DND-41 (cell line): ENCODE results near the gene CDC26.

Experiments used
- ATAC-seq: fragments of 200-7000 bp; cut with Tn5 transposase; 3 replicates; pipeline ENCODE4 v1.9.1; 2021; ENCODE audit warnings: low read depth; ENCODE audit not compliant: insufficient read depth
- DNase-seq: peaks from one replicate; pipeline ENCODE4 v3.0.0-alpha.2; 2020
- H2AFZ ChIP-seq: 2 replicates; pipeline ENCODE4 v1.6.0; 2012; ENCODE audit warnings: low read depth, low read length
- H3K27ac ChIP-seq: 2 replicates; pipeline ENCODE4 v1.5.1; 2012; ENCODE audit warnings: low read length, inconsistent platforms
- H3K27me3 ChIP-seq: fragments of 200-600 bp; sonication (generic); 2 replicates; pipeline ENCODE4 v1.6.0; 2012; ENCODE audit warnings: low read length, mild to moderate bottlenecking, inconsistent platforms; ENCODE audit not compliant: insufficient read depth, poor library complexity
- H3K36me3 ChIP-seq: 2 replicates; pipeline ENCODE4 v1.5.1; 2012; ENCODE audit warnings: low read length, inconsistent platforms; ENCODE audit not compliant: insufficient read depth
- H3K4me1 ChIP-seq: 2 replicates; pipeline ENCODE4 v1.5.1; 2012; ENCODE audit warnings: mild to moderate bottlenecking, low read length; ENCODE audit not compliant: insufficient read depth
- H3K4me2 ChIP-seq: 2 replicates; pipeline ENCODE4 v1.6.0; 2012; ENCODE audit warnings: mild to moderate bottlenecking, moderate library complexity, low read length, inconsistent platforms; ENCODE audit not compliant: insufficient read depth
- H3K4me3 ChIP-seq, 2 experiments: fragments of 200-600 bp in 1 of 2; shearing (Covaris generic) in 1 of 2; 2 replicates each; pipeline ENCODE4 v1.5.1; 2012 to 2016; ENCODE audit warnings: inconsistent platforms in 2 of 2, low read length in 2 of 2, mild to moderate bottlenecking in 2 of 2, low read depth in 1 of 2, moderate library complexity in 1 of 2
- H3K79me2 ChIP-seq: 2 replicates; pipeline ENCODE4 v1.6.0; 2012; ENCODE audit warnings: low read length, inconsistent platforms; ENCODE audit not compliant: insufficient read depth
- H3K9ac ChIP-seq: 2 replicates; pipeline ENCODE4 v1.6.0; 2012; ENCODE audit warnings: low read depth, mild to moderate bottlenecking, inconsistent platforms, low read length, moderate library complexity
- H3K9me3 ChIP-seq: 2 replicates; pipeline ENCODE4 v1.5.1; 2012; ENCODE audit warnings: low read length, moderate library complexity, mild to moderate bottlenecking, inconsistent platforms; ENCODE audit not compliant: insufficient read depth, severe bottlenecking
- H4K20me1 ChIP-seq: 2 replicates; pipeline ENCODE4 v1.6.0; 2012; ENCODE audit warnings: low read length; ENCODE audit not compliant: insufficient read depth
- CTCF ChIP-seq: IDR thresholded peaks from 2 replicates; pipeline ENCODE4 v1.5.1; 2012; ENCODE audit warnings: borderline replicate concordance, low read length, moderate library complexity, mild to moderate bottlenecking; ENCODE audit not compliant: poor library complexity, severe bottlenecking; ENCODE audit errors: extremely low read depth
- EZH2 ChIP-seq: IDR thresholded peaks from 3 replicates; pipeline ENCODE4 v1.6.1; 2012; ENCODE audit warnings: borderline replicate concordance, low read depth, mild to moderate bottlenecking, moderate library complexity, low read length, inconsistent platforms; ENCODE audit not compliant: severe bottlenecking

Gene CDC26

GRCh38 chr9:113289091-113289490 is 13.7 kb upstream of the CDC26 start:
- H4K20me1 ChIP-seq: 0 out of 2 replicates have a peak, but pooled peaks cover 3% of the 10 kb centered on the region
- no peak overlapping the region for H2AFZ ChIP-seq
- no peak overlapping the region for H3K4me3 ChIP-seq
- ATAC-seq (no peak), DNase-seq (no peak)
- TF ChIP-seq CTCF (no peak), EZH2 (no peak)
- peaks cover 89% of the 10 kb centered on the region for H3K36me3 ChIP-seq
- no peak overlapping the region for H3K27ac ChIP-seq
- H3K9ac ChIP-seq: no peak overlapping the region
- H3K4me2 ChIP-seq: no peak overlapping the region
- no peaks in the 10 kb centered on the region for H3K79me2 ChIP-seq
- H3K9me3 ChIP-seq: no peaks in the 10 kb centered on the region
- H3K4me1 ChIP-seq: no peaks in the 10 kb centered on the region
- H3K27me3 ChIP-seq: no peaks in the 10 kb centered on the region

- no peak overlapping the region for H3K9ac ChIP-seq
- ATAC-seq: no peak
- no peak overlapping the region for H3K4me3 ChIP-seq
- peaks cover 8% of the 10 kb centered on the region; the same call in 1 of the 2 replicates for H4K20me1 ChIP-seq
- TF ChIP-seq EZH2 (no peak), CTCF (no peak)
- no peak overlapping the region for H3K27ac ChIP-seq
- no peak for DNase-seq
- no peak overlapping the region for H2AFZ ChIP-seq
- H3K27me3 ChIP-seq: no peaks in the 10 kb centered on the region
- H3K4me1 ChIP-seq: peaks cover 20% of the 10 kb centered on the region
- no peaks in the 10 kb centered on the region for H3K9me3 ChIP-seq
- H3K36me3 ChIP-seq: peaks cover 89% of the 10 kb centered on the region
- peaks cover 22% of the 10 kb centered on the region for H3K79me2 ChIP-seq
- no peak overlapping the region for H3K4me2 ChIP-seq
Observed at GRCh38 chr9:113281356-113281755, 6.0 kb upstream of the CDC26 start.

- Histone ChIP-seq H3K36me3 (peaks cover 68% of the 10 kb centered on the region), H3K27ac (no peak overlapping the region), H3K9me3 (no peaks in the 10 kb centered on the region)
Observed at GRCh38 chr9:113278840-113279239, 3.5 kb upstream of the CDC26 start.

More at GRCh38 chr9:113278840-113279239, 3.5 kb upstream of the CDC26 start:
- Histone ChIP-seq H3K4me2 (no peak overlapping the region), H3K9ac (no peak overlapping the region), H3K4me1 (peaks cover 35% of the 10 kb centered on the region), H3K79me2 (peaks cover 44% of the 10 kb centered on the region), H2AFZ (no peak overlapping the region), H3K4me3 (no peak overlapping the region), H3K27me3 (no peaks in the 10 kb centered on the region), H4K20me1 (peaks cover 8% of the 10 kb centered on the region; the same call in 1 of the 2 replicates)
- DNase-seq (no peak), ATAC-seq (no peak)
- no peak for TF ChIP-seq EZH2
- no peak for TF ChIP-seq CTCF
